T1000 (cell line): ENCODE results near the gene SCEL.
"Not testable (repeated sequence)": the region's sequence is repeated elsewhere in the genome, so short reads cannot be mapped to it uniquely, and the experiment has no call there.

Source experiments
- DNase-seq: peaks from one replicate; lab custom pipeline; 2025; ENCODE audit warnings: mixed read lengths; lab: John Stamatoyannopoulos, UW

Gene SCEL

DNA sequence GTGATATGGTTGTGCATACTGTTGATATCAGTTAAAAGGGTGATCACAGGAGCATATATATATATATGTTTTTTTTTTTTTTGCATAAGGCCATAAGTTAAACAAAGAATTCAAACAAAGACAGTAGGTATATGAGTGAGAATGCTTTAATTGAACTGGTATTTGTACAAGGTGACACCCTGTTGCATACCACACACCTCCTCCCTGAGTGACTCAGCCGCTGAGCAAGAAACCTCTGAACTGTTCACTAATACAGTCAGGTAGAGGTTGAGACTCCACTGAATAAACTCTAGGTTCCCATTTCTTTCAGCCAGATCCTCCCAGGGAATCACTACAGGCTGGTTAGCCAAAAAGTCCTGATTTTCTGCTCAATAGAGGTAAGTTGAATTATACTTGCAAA, at the start of gene SCEL:
Gene SCEL (plus strand): TSS at position 259 of the 400 bp plus-strand sequence. CDS start 20,170 bp downstream, outside the sequence.
- DNase-seq: no peak

GRCh38 chr13:77489566-77490337, 45.8 kb upstream of the SCEL start:
- DNase-seq: no peak

GRCh38 chr13:77492982-77493381, 42.5 kb upstream of the SCEL start:
- DNase-seq: no peak

GRCh38 chr13:77494226-77494625, 41.3 kb upstream of the SCEL start:
- no peak for DNase-seq

- DNase-seq: no peak
Measured at GRCh38 chr13:77497350-77497749, 38.2 kb upstream of the SCEL start.

GRCh38 chr13:77497835-77498234, 37.7 kb upstream of the SCEL start:
- no peak for DNase-seq

DNA sequence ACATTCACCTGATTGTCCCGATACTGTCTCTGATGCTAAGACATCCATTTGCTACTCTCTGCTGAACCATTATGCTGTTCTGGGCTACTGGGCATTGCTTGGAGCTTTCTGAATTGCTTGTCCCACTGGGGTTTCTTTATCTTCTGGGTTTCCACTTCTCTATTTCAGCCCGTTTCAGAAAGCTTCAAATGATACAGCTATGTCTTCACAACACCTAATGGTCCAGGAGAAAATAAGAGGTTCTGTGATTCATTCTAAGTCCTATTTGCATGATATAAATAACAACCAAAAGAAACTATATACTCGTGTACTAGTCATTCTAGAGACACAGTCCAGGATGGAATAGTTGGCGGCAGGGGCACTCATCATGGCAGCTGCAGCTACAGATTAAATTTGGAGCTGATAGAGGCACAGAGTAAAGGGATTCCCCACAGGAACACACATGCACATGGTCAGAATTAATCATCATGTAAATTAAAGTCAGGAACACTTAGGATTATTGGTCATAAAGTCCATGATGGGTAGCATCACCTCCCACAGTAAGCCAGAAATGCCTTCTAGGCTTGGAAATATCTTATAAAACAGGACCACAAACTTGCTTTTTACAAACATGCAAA, 33.3 kb upstream of the SCEL start:
- no peak for DNase-seq

- no peak for DNase-seq
Measured at GRCh38 chr13:77503398-77503797, 32.1 kb upstream of the SCEL start.

DNA sequence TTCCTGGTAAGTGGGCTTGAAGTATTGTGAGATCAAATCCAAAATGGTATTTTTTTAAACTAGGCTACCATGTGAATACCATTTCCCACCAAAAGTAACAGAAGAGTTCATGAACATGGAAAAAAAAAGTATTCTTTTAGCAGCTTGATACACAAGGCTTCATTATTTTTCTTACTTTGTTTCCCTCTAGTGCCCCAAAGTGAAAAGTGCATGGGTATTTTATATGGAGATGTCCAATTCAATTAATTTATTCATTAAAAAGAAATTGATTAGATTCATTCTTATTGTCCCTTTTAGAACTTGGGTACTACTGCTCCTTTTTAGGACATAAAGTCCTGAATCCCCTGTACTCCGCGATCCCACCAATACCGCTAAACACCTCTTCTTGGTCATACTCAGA, 28.6 kb upstream of the SCEL start:
- no peak for DNase-seq

DNA sequence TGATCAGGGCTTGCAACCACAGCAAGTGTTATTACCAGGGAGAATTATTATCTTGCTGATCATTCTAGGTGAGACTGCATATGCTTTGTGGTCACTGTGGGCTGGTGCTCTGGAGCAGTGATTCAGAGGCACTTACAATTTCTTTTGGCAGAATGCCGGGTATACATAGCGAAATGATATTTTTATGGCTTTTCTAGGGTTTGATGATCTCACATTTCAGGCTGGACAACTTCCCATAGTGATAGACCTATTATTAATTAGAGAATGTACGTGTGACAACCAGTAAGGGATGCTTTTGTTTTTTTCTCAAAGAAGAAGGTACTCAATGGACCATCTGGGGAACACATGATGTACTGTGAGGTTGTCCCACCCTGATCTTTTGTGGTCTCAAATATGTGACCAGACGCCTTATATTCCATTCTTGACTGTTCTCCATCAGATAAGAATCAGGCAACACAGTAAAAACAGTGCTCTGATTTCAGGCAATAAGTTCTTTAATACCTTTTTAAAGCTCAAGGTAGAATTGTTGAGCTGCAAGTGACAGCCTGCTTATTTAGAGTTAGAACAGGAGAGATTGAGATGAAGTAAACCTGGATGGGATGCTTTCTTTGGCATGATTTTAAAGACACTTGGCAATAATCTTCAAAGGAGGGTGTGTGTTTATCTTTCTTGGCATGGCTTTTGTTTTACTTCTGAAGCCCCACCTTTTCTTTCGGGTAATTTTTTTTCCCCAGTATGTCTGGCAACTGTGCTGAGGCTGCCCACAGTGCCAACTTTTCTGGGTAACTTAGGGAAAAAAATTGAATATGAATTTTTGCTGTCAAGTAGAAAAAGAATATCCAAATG, 27.4 kb upstream of the SCEL start:
- no peak for DNase-seq

DNA sequence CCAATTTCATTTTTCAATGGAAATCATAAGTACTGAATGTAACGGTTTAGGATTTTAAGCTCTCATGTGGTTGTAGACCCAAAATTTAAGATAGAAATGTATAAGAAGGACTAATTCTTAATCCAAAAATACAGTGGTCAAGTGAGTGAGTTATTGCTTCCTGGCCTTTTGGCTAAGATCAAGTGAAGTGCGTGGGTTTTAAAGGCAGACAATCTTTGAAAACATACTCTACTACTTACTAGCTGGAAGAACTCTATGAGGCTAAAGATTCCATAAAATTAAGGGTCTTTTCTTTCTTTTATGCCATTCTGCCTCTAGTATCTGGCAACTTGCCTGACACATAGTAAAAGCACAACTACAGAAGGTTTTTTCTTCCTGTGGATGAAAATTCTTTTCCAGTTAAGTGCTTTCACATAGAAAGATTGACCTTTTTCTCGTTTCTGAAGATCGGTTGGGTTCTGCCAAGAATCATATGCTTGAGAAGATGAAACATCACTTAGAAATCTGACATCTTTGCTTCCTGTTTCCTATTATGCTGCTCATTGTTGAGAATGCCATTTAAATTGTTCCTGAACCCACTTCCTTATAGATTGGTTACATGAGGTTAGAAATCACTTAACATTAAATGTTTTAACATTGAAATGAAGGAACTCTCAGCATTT, 26.4 kb upstream of the SCEL start:
- no peak for DNase-seq

DNA sequence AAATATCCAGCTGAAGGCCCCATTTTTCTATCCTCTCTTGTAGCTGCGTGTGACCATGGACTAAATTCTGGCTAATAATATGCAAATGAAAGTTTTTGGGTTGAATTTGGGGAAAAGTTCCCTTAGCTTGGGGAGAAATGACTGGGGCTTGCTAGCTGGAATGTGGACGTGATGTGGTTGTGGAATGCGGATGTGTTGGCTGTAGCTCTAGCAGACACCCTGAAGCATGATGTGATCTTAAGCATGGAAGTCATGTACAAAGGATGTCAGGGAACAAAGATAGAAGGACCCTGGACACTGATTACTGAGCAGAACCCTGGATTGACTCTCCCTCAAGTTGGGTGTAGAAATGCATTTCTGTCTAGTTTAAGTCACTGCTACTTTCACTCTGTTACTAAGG, 25.4 kb upstream of the SCEL start:
- no peak for DNase-seq

DNA sequence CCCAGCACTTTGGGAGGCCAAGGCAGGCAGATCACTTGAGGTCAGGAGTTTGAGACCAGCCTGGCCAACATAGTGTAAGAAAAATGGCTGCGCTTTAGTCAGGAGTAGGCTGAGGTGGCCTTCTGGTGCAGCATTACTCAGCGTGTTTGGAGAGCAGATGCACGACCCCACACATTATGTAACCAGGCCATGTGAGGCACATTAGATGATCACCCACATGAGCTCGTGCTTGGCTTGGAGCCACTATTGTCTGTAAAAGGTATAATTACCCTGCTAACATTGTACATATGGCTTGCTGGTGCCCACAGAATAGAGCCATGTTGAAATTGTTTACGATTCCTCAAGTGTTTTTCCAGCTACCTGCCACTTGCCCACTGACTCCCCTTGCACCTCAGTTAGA, 24.0 kb upstream of the SCEL start:
- no peak for DNase-seq

GRCh38 chr13:77513719-77514335, 21.7 kb upstream of the SCEL start:
- no peak for DNase-seq

DNA sequence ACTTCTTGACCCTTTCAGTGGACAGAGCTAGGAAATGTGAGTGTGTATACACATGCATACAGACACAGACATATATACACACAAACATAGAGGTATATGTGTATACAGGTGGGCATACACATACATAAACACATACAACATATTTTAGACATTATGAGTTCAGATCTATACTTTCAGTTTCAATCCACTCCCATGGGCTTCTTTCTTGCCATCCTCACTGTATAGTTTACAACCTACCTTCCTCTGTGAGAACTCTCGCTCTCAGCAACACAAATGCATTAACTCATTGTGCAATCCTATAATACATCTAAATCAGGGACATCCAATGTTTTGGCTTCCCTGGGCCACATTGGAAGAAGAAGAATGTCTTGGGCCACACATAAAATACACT, 21.2 kb upstream of the SCEL start:
- no peak for DNase-seq

DNA sequence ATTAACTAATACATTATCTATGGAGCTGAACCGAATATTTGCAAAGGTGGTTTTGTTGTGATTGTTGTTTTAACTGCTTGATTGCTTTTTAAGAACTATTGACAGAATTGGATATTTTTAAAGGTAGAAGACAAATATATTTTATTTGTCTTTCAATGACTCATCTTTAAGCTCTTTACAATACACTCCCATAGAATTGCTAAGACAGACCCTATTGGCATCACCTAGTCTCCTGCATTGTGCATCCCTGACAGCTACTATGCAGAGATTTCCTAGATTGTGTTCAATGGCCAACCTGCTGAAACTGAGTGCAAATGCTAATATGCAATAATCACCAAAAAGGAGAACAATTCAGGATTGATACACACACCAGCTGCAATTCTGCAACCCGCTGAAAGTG, 19.7 kb upstream of the SCEL start:
- no peak for DNase-seq

GRCh38 chr13:77516342-77516789, 19.1 kb upstream of the SCEL start:
- DNase-seq: no peak

- no peak for DNase-seq
Measured at GRCh38 chr13:77518266-77518665, 17.2 kb upstream of the SCEL start.

DNA sequence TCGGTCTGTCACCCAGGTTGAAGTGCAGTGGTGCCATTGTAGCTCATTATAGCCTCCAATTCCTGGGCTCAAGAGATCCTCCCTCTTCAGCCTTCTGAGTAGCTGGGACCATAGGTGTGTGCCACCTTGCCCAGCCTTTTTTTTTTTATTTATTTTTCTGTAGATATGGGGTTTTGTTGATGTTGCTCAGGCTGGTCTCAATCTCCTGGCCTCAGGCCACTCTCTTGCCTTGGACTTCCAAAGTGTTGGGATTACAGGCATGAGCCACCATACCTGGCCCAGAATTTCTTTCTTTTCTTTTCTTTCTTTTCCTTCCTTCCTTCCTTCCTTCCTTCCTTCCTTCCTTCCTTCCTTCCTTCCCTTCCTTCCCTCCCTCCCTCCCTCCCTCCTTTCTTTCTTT, 16.1 kb upstream of the SCEL start:
- not testable (repeated sequence) for DNase-seq

GRCh38 chr13:77519808-77520207, 15.7 kb upstream of the SCEL start:
- no peak for DNase-seq

DNA sequence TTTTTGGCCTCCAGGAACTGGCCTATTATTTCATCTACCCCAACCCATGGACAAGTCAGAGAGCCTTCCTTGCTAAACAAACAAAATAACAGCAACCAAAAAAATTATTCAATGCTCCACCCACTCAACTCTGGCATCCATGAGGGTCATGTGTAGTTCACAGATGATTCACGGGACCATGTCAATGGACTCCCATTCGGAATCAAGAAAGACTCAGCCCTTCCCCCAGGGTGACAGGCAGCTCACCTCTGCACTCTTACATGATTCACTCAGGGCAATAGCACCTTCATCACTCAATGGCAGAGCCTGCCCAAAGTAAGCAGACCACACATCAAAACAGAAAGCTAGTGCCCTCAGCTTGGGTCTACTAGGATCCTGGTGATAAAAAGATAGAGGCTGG, 14.3 kb upstream of the SCEL start:
- DNase-seq: no peak
